OCI-M1 (cell line): ENCODE measurements around the gene ARHGEF39.
"Not testable (repeated sequence)": the region's sequence is repeated elsewhere in the genome, so short reads cannot be mapped to it uniquely, and the experiment has no call there.

Experiments used
- DNase-seq: peaks from one replicate; lab custom pipeline; 2025; lab: John Stamatoyannopoulos, UW

Gene ARHGEF39

GRCh38 chr9:35618325-35618727, 46.7 kb downstream of the ARHGEF39 start, which contains the start of gene CD72:
Gene CD72 (minus strand): TSS chr9:35618413. CDS start chr9:35618303, 110 bp downstream.
- DNase-seq = peak; percentile 26

- DNase-seq = no peak
Measured at GRCh38 chr9:35617548-35617947, 47.4 kb downstream of the ARHGEF39 start.

- no peak for DNase-seq
Measured at GRCh38 chr9:35616681-35617459, 48.1 kb downstream of the ARHGEF39 start.

GRCh38 chr9:35615981-35616680, 48.9 kb downstream of the ARHGEF39 start:
- DNase-seq = no peak

GRCh38 chr9:35612843-35613242, 52.2 kb downstream of the ARHGEF39 start:
- DNase-seq = no peak

- DNase-seq = not testable (repeated sequence)
Measured at GRCh38 chr9:35612066-35612465, 52.9 kb downstream of the ARHGEF39 start.

GRCh38 chr9:35611230-35611797, 53.7 kb downstream of the ARHGEF39 start:
- peak; percentile 41 for DNase-seq

- DNase-seq = no peak
Measured at GRCh38 chr9:35609820-35610163, 55.2 kb downstream of the ARHGEF39 start.
